NB4 (cell line): ENCODE data around the gene CCDC198.

Source experiments
- CTCF ChIP-seq: IDR thresholded peaks from one replicate; pipeline ENCODE4 v1.5.1; 2012; ENCODE audit warnings: low read depth, low read length
- MAX ChIP-seq: IDR thresholded peaks from 2 replicates; pipeline ENCODE4 v1.6.1; 2011; ENCODE audit warnings: low read depth, low read length
- MYC ChIP-seq: IDR thresholded peaks from 2 replicates; pipeline ENCODE4 v1.6.1; 2011; ENCODE audit warnings: low read depth, low read length
- POLR2A ChIP-seq: IDR thresholded peaks from 2 replicates; pipeline ENCODE4 v1.6.1; 2011; ENCODE audit warnings: mild to moderate bottlenecking; ENCODE audit not compliant: insufficient read length; ENCODE audit errors: extremely low read depth

DNA sequence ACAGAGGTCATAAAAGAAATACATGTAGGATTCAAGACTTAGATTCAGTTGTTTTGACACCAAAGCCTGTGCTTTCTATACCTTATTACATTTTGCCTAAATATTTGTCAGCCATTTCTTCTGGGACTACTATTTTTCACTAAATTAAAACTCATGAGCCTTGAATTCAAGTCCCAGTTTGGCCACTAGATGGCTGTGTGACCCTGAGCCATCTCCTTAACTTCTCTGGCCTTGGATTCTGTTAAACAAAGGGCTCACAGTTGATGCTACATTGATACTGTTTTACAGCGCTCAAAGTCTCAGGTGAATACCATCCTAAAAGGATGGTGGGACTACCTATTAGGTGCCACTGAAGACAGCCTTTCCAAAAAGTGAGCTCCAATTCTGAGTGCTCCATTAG is 39.6 kb upstream of the CCDC198 start:
- TF ChIP-seq CTCF (peak; percentile 42), POLR2A (no peak), MAX (no peak), MYC (no peak)
